Dedifferentiated amniotic fluid mesenchymal stem cell (primary cell): ENCODE measurements around the gene SEC63.
"Not testable (repeated sequence)": the region's sequence is repeated elsewhere in the genome, so short reads cannot be mapped to it uniquely, and the experiment has no call there.

Experiments used
- DNase-seq: peaks from one replicate; pipeline ENCODE4 v3.0.0-alpha.2; 2016; ENCODE audit errors: extremely low spot score

SEC63 gene

DNA sequence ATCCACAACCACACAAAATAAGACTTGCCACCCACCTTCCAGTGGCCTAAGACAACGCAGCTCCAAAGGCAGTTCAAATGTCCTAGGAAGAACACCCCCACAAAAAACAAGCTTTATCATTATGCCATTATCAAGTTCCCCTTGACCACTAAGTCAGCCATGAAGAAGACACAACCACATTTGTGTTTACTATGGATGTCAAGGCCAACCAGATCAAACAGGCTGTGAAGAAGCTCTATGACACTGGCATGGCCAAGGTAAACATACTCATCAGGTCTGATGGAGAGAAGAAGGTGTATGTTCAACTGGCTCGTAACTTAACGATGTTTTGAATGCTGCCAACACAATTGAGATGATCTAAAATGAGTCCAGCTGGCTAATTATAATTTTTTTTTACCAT, 26.1 kb downstream of the SEC63 start:
- no peak for DNase-seq

DNA sequence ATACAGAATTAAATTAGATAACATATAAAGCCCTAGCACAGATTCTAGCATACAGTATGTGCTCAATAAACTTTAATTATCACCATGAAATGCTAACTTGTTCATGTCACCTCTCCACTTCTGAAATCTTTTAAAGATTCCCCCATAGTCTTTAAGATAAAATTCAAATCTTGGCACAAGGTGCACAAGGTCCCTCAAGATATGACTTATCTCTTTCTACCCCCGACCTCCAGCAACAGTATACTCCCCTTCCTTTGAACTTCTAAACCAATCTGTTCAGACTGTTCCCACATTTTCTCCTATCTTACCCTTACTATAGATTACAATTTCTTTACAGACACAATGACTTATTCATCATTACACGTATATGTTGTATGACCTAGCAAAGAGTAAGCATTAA, 29.0 kb downstream of the SEC63 start:
- no peak for DNase-seq

DNA sequence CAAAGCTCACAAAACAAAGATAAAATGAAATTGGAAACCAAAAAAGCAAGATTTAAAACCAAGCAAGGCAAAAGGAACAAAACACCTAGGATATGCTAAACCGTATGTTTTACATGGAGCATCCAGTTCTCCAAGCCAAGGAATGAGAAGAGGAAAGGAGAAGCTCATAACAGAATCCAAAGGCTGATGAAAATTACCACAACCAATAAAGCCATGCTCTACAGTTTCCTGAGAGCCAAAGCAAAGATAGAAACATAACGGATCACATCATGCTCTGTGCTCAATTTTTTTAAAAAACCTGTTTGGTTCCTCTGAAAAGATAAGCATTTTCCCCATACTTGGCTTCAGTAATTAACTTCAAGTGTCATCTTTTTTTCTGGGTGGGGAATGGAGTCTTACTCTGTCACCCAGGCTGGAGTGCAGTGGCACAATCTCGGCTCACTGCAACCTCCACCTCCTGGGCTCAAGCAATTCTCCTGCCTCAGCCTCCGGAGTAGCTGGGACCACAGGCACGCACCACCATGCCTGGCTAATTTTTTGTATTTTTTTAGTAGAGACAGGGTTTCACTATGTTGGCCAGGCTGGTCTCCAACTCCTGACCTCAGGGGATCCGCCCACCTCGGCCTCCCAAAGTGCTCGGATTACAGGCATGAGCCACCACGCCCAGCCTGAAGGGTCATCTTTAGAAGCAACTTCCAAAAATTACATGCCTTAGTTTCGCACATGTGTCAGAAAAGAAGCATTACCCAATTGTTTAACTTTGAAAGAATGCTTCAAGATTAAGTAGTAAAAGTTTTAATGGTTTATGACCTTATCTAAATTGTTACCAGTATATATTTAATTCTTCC, 31.1 kb downstream of the SEC63 start:
- not testable (repeated sequence) for DNase-seq

DNA sequence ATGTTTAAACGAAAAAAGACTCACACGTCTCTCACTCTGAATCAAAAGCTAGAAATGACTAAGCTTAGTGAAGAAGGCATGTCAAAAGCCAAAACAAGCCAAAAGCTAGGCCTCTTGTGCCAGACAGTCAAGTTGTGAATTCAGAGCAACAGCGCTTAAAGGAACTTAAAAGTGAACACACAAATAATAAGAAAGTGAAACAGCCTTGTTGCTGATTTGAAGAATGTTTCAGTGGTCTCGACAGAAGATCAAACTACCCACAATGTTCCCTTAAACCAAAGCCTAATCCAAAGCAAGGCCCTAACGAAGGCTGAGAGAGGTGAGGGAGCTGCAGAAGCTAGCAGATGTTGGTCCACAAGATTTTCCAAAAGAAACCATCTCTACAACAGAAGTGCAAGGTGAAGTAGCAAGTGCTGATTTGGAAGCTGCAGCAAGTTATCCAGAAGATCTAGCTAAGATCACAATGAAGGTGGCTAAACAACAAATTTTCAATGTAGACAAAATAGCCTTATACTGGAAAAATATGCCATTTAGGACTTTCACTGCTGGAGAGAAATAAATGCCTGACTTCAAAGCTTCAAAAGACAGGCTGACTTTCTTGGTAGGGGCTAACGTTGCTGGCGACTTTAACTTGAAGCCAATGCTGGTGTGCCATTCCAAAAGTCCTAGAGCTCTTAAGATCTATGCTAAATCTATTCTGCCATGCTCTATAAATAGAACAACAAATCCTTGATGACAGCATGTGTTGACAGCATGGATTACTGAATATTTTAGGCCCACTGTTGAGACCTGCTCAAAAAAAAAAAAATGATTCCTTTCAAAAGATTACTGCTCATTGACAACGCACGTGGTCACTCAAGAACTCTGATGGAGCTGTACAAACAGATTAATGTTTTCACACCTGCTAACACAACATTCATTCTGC, 40.3 kb downstream of the SEC63 start:
- DNase-seq = no peak

DNA sequence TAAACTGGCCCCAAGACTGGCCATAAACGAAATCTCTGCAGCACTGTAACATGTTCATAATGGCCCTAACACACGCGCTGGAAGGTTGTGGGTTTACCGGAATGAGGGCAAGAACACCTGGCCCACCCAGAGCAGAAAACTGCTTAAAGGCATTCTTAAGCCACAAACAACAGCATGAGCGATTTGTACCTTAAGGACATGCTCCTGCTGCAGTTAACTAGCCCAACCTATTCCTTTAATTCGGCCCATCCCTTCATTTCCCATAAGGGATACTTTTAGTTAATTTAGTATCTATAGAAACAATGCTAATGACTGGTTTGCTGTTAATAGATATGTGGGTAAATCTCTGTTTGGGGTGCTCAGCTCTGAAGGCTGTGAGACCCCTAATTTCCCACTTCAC, 41.0 kb downstream of the SEC63 start:
- not testable (repeated sequence) for DNase-seq

DNA sequence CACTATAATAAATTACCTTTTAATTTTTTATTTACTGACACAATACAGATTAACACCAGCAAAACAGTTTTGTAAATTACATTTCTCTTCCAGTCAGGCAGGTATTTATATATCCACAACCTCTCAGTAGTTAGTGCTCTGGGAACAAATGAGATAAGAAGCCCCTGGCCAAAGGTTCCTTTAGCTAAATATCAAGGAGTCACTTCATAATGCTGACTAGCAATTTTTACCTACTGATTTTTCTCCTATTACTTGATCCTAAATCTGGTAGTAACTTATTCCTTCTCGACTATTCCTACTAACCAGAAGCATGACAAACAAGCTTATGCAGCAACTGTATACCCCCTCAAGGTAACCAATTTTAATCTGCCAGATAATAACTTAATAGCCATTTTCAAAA, 46.3 kb downstream of the SEC63 start:
- no peak for DNase-seq

DNA sequence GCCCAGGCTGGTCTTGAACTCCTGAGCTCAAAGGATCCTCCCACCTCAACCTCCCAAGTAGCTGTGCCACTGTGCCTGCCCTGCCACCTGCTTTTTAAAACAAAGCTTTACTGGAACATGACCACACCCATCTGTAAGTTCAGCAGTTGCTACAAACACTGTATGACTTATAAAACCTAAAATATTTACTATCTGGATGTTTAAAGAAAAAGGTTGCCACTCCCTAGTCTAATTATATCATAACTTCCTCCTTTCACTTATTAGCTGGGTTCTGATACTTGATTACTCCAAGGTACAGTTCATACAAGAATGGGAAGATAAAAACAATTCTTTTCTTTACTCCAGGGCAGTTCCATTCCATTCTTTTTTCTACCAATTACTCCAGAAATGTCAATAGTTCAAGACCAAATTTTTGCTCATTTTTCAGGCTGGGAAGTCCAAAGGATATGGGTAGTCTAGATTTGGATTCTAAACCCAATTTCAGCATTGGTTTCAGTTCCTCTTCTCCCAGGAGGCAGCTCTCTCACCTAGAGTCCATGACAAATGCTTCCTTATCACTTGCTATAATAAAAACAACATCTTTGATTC, 63.1 kb downstream of the SEC63 start:
- DNase-seq = no peak

DNA sequence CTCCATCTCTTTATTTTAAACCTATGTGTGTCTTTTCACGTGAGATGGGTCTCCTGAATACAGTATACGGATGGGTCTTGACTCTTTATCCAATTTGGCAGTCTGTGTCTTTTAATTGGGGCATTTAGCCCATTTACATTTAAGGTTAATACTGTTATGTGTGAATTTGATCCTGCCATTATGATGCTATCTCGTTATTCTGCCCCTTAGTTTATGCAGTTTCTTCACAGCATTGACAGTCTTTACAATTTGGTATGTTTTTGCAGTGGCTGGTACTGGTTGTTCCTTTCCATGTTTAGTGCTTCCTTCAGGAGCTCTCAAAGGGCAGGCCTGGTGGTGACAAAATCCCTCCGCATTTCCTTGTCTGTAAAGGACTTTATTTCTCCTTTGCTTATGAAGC, 67.6 kb downstream of the SEC63 start:
- not testable (repeated sequence) for DNase-seq

DNA sequence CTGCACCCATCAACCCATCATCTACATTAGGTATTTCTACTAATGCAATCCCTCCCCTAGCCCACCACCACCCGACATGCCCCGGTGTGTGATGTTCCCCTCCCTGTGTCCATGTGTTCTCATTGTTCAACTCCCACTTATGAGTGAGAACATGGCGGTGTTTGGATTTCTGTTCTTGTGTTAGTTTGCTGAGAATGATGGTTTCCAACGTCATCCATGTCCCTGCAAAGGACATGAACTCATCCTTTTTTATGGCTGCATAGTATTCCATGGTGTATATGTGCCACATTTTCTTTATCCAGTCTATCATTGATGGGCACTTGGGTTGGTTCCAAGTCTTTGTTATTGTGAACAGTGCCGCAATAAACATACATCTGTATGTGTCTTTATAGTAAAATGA, 72.1 kb downstream of the SEC63 start:
- not testable (repeated sequence) for DNase-seq

DNA sequence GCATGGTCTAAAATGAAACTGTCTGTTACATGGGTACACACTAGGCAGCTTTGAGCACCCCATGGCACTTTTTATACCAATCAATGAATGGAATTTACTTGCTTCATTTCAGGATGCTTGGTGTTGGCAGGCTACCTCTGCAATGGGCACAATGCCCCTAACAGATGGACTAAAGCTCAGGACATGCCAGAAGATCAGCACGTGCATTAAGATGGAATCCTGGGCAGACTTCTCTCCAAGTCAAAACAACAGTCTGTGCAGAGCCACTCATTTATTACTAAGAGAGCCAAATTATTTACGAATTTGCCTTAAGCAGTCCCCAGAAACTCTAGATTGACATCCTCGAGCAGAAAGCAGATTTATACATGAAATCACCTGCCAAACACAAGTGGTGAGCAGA, 78.1 kb downstream of the SEC63 start:
- DNase-seq = no peak

DNA sequence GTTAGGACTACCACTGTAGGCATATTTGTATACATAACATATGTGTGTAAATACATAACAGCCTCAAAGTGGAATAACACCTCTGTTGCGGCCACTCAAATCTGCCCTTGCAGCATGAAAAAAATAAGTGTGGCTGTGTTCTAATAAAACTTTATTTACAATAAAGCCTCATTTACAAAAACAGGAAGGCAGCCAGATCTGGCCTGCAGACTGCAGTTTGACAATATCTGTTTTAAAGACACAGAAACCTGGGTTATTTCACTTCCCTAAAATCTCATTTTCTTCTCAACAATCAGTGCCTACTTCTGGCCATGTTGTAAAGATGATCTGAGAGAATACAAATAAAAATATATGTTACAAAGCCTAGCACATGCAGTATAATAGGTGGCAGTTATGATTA, 80.0 kb downstream of the SEC63 start:
- DNase-seq = no peak

DNA sequence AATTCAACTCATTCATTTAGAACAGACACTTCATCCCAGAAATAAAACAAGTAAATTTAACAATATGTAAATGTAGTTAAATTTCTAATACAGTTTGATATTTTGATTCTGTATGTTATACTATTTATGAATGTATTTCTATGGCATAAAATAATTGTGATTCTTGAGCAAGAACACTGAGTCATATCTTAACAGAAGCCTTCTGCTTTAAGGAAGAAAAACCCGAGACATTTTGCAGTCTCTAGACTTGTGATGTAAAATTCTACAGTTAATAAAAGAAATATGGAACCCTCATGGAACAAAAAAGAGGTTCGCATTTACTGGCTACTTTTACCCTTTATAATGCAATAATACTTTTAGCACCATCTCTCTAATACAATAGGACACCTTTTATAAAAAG, 86.0 kb downstream of the SEC63 start:
- no peak for DNase-seq

DNA sequence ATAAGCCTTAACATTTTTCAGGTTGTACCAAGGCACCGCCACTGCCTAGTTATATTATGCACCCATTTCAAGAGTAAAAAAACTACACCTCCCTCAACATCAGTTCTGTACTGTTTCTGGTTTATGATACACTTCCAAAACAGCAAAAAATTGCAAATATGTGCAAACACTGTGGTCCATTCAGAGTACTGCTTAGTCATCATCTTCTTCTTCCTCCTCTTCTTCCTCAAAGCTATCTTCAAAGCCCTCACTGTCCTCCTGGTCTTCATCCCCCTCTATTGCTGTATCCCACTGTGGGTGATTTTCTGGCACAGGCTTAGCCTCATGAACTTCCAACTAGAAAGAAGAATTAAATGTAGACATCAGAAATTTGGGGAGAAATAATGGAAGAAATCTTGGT, 86.5 kb downstream of the SEC63 start:
- not testable (repeated sequence) for DNase-seq

DNA sequence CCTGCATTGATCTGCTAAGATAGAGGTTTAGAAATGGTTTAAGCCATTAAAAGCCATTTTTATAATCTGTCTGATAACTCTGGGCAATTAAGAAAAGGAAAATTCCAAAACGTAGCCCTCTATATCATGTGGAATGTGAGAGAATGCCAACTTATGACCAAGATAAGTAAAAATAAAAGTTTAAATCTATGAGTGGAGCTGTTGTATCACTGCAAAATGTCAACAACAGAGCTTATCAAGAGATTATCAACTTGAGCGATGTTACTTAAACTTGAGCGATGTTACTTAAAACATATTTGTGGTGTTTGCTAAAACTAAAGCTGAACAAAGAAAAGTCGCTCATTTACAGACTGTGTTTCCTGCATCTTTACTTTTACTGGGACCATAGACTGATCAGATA, 87.0 kb downstream of the SEC63 start:
- no peak for DNase-seq

DNA sequence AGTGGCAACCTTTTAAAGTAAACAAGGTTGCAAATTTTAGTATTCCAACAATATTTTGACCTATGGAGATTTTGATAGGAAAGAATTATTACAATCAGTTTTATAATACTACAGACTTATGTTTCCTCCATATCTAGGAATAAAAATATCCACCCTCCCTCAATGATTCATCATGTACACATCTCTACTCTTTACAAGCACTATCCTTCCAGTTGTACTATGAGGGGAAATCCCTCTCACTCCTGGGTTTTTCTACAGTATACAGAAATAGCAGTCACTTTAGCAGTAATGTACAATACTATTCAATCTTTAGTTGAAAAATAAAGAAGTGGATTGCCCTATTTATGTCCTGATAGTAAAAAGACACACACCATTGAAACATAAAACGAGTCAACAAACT, 87.6 kb downstream of the SEC63 start:
- peak; percentile 16 for DNase-seq

DNA sequence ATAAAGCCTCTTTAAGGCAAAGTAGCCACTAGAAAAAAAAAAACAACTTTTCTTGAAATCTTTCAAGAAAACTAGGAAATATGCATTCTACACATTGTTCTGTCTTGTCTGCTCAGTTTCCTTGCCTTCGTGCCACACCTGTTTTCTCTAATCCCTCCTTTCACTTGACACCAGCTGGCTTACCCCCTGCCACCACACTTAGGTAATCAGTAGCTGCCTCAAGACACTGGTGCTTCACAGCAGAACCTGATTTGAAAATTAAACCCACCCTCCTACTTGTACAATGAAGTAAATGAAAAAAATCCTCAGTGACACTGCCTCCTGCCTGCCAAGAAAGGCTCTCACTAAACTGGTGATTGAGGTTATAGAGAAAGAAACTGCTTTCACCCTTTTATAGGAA, 88.1 kb downstream of the SEC63 start:
- DNase-seq = no peak

DNA sequence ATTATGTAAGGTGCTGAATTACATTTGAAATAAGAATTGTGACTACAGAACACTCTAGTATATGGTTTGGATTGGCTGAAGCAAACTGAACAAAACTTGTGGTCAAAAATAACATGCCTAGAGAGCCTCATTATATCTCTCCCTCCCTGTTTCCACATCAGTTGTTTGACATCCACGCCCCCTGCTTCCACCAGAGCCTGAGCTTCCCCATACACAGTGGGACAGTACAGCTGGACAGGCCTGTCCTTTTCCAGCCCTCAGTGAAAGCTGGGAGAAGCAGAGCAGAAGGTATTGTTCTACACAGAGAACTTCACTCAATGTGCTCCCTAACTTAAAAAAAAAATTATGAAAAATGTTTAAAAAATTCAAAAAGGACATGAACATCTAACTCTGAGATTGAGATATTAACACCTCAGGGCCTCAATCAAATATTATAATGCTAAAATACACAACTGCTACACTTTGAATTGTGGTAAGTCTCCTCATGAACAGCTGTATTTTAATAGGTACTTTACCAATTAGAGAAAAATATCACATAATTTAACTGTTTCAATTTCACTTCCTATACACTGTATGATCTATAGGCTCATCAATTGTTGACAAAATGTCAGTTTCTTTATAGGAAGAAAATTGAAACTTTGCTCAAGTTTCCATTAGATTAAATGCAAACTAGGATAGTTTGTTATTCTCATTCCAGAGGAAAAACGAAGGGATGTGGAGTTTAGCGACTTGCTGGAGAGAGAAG, 89.0 kb downstream of the SEC63 start:
- DNase-seq = no peak

DNA sequence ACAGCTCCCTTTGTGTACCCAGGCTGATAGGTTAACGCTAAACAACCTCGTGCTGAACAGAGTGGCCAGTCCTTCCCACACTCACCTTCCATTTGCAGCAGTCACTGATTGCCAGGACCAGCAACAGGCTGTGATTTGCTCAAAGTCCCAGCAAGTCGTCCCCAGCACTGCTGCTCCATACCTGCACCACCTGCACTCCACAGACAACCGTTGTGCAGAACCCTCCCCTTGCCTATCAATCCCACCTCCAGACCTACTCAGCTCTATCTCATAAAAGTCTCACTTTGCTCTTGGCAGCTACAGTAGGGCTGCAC, 90.7 kb downstream of the SEC63 start:
- DNase-seq = no peak

DNA sequence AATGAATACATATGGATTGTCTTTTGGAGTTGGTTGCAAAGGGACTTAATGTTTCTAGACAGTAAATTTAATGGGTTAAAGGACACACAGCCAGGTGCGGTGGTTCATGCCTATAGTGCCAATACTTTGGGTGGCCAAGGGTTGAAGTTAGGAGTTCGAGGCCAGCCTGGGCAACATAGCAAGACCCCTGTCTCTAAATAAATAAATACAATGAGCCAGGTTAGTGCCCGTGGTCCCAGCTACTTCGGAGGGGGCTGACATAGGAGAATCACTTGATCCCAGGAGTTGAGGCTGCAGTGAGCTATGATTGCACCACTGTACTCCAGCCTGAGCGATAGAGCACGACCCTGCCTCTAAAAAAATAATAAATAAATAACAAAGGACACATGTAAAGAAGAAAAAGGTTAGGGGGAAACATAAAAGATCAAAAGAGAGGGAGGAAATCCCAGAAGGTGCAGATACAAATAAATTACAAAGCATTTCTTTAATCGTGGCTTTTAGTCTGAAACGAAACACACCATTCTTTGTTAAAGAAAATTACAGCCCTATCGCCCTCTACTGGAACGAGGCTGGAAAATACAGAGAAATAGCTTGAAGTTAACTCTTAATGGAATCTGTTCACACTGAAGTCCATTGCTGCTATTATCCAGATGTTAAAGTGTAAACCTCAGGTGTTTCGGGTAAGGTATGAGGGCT, 91.3 kb downstream of the SEC63 start:
- no peak for DNase-seq

DNA sequence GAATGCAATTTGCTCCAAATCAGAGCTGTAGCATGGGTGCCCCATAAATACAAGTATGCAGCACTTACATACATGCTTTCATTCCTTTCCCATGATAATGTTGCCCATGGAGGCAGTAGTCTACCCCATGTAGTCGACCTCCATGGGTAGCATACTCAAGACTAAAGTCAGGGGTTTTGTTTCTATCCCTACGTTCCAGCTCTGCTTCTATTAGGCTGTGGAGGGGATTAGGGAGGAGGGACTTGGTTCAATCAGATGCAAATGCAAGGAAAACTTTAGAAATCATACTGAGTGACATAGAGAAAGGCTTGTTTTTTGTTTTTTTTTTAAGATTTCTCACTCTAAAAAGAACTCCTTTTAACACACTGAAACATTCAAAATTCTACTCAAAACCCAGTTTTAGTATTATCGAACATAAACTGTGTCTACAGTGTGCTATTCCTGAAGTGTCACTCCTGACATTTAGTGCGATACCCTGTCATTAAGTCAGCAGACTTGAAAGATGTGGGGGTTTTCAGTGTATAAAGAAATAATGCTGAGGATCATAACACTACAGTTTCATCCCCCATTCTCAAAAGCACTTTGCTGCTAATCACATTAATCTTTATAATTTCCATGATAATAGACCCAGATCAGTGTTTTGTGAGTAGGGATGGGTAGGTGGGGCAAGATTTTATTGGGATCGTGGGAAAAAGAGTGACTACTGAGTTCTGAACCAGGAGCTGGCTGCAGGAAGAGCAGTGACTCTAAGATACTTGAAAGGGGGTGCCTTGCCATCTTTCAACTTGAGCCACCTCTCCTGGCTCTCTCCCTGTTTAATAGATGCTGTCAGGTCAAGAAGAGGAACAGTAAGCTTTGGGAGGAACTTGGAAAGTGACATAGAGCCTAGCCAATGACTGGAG, 93.5 kb downstream of the SEC63 start:
- DNase-seq = no peak
